Measurements from ENCODE around the gene TRIM46. TPM values are rescaled to one million over a fixed set of nuclear protein-coding genes. Genes with fewer than 3 reads are reported as not detected.

TRIM46 gene
- total and polyA plus RNA-seq, 4 donors: 0.50 to 3.4 (median 1.9) TPM

GRCh38 chr1:155199792-155200191, 26.1 kb downstream of the TRIM46 start:
- Histone ChIP-seq H3K4me3 (ENCODE audit: low read length in 2 of 2) (no peak overlapping the region), H3K9me3 (ENCODE audit: control insufficient read depth, low read length) (no peaks in the 10 kb centered on the region), H3K27me3 (ENCODE audit: control insufficient read depth in 1 of 2, insufficient read depth in 2 of 2, low read length in 1 of 2) (no peaks in the 10 kb centered on the region), H3K36me3 (ENCODE audit: control insufficient read depth in 1 of 2, insufficient read depth in 2 of 2, low read length in 1 of 2) (peaks cover 0 to 4% of the 10 kb centered on the region in 2 donors), H3K4me1 (ENCODE audit: control insufficient read depth in 1 of 2, insufficient read depth in 2 of 2, low read length in 2 of 2) (no peaks in the 10 kb centered on the region), H3K27ac (ENCODE audit: low read depth in 1 of 2, low read length in 2 of 2) (no peak overlapping the region)
- ATAC-seq (ENCODE audit: low FRiP score) (no peak), DNase-seq (peak in 1 of 2 donors; percentile 12)
- 90 to 91% methylated on average over 4 of the region's 4 CpGs for WGBS, 2 donors
- intact Hi-C loops (cut with DNase I): no loop called here

- peaks cover 0 to 4% of the 10 kb centered on the region in 2 donors for H3K36me3 ChIP-seq (ENCODE audit: control insufficient read depth in 1 of 2, insufficient read depth in 2 of 2, low read length in 1 of 2)
These were observed 27.3 kb downstream of the TRIM46 start for GRCh38 chr1:155200920-155201319.

GRCh38 chr1:155202198-155202597, 28.5 kb downstream of the TRIM46 start:
- WGBS, 2 donors: 92 to 93% methylated on average over 7 of the region's 7 CpGs
- no peak overlapping the region for H3K4me3 ChIP-seq (ENCODE audit: low read length in 2 of 2)
- ATAC-seq (ENCODE audit: low FRiP score) (no peak), DNase-seq (peak; percentile 42 to 73)
- no peaks in the 10 kb centered on the region for H3K9me3 ChIP-seq (ENCODE audit: control insufficient read depth, low read length)
- H3K4me1 ChIP-seq (ENCODE audit: control insufficient read depth in 1 of 2, insufficient read depth in 2 of 2, low read length in 2 of 2): no peaks in the 10 kb centered on the region
- peaks cover 0 to 2% of the 10 kb centered on the region in 2 donors for H3K36me3 ChIP-seq (ENCODE audit: control insufficient read depth in 1 of 2, insufficient read depth in 2 of 2, low read length in 1 of 2)
- H3K27ac ChIP-seq (ENCODE audit: low read depth in 1 of 2, low read length in 2 of 2): no peak overlapping the region
- intact Hi-C loops (cut with DNase I): no loop called here
- no peaks in the 10 kb centered on the region for H3K27me3 ChIP-seq (ENCODE audit: control insufficient read depth in 1 of 2, insufficient read depth in 2 of 2, low read length in 1 of 2)

More at GRCh38 chr1:155200920-155201319, 27.3 kb downstream of the TRIM46 start:
- ATAC-seq (ENCODE audit: low FRiP score) (no peak), DNase-seq (peak; percentile 39 to 51)
- Histone ChIP-seq H3K4me3 (ENCODE audit: low read length in 2 of 2) (no peak overlapping the region), H3K4me1 (ENCODE audit: control insufficient read depth in 1 of 2, insufficient read depth in 2 of 2, low read length in 2 of 2) (no peaks in the 10 kb centered on the region), H3K27me3 (ENCODE audit: control insufficient read depth in 1 of 2, insufficient read depth in 2 of 2, low read length in 1 of 2) (no peaks in the 10 kb centered on the region), H3K27ac (ENCODE audit: low read depth in 1 of 2, low read length in 2 of 2) (no peak overlapping the region), H3K9me3 (ENCODE audit: control insufficient read depth, low read length) (no peaks in the 10 kb centered on the region)
- intact Hi-C loops (cut with DNase I): no loop called here
- 89 to 90% methylated on average over 5 of the region's 5 CpGs for WGBS, 2 donors

GRCh38 chr1:155202731-155203515, 29.3 kb downstream of the TRIM46 start:
- no peak for ATAC-seq (ENCODE audit: low FRiP score)

GRCh38 chr1:155205035-155205434, 31.4 kb downstream of the TRIM46 start:
- DNase-seq (peak in 1 of 2 donors; percentile 45), ATAC-seq (ENCODE audit: low FRiP score) (no peak)
- Histone ChIP-seq H3K27me3 (ENCODE audit: control insufficient read depth in 1 of 2, insufficient read depth in 2 of 2, low read length in 1 of 2) (no peaks in the 10 kb centered on the region), H3K27ac (ENCODE audit: low read depth in 1 of 2, low read length in 2 of 2) (no peak overlapping the region), H3K4me3 (ENCODE audit: low read length in 2 of 2) (no peak overlapping the region), H3K9me3 (ENCODE audit: control insufficient read depth, low read length) (no peaks in the 10 kb centered on the region), H3K36me3 (ENCODE audit: control insufficient read depth in 1 of 2, insufficient read depth in 2 of 2, low read length in 1 of 2) (no peaks in the 10 kb centered on the region), H3K4me1 (ENCODE audit: control insufficient read depth in 1 of 2, insufficient read depth in 2 of 2, low read length in 2 of 2) (no peaks in the 10 kb centered on the region)
- 94% methylated on average over 14 of the region's 14 CpGs for WGBS, 2 donors
- intact Hi-C loops (cut with DNase I): loop anchor here (5.0 kb wide), 2 partner anchors 37 to 117 kb away; partner anchors contain the start of gene RUSC1 (in 1 of the 2)

More at GRCh38 chr1:155202731-155203515, 29.3 kb downstream of the TRIM46 start:
- WGBS, 2 donors: 90 to 92% methylated on average over 18 to 19 of the region's 19 CpGs
- no peaks in the 10 kb centered on the region for H3K4me1 ChIP-seq (ENCODE audit: control insufficient read depth in 1 of 2, insufficient read depth in 2 of 2, low read length in 2 of 2)
- H3K9me3 ChIP-seq (ENCODE audit: control insufficient read depth, low read length): no peaks in the 10 kb centered on the region
- H3K27me3 ChIP-seq (ENCODE audit: control insufficient read depth in 1 of 2, insufficient read depth in 2 of 2, low read length in 1 of 2): no peaks in the 10 kb centered on the region
- peak; percentile 40 to 68 for DNase-seq
- peaks cover 0 to 2% of the 10 kb centered on the region in 2 donors for H3K36me3 ChIP-seq (ENCODE audit: control insufficient read depth in 1 of 2, insufficient read depth in 2 of 2, low read length in 1 of 2)
- H3K27ac ChIP-seq (ENCODE audit: low read depth in 1 of 2, low read length in 2 of 2): no peak overlapping the region
- H3K4me3 ChIP-seq (ENCODE audit: low read length in 2 of 2): no peak overlapping the region
- intact Hi-C loops (cut with DNase I): no loop called here

GRCh38 chr1:155205969-155206593, 32.4 kb downstream of the TRIM46 start:
- ATAC-seq (ENCODE audit: low FRiP score): no peak
- intact Hi-C loops (cut with DNase I): loop anchor here (5.0 kb wide), 2 partner anchors 36 to 116 kb away; partner anchors contain the start of gene RUSC1 (in 1 of the 2)
- DNase-seq: peak; percentile 29 to 52
- H3K27ac ChIP-seq (ENCODE audit: low read depth in 1 of 2, low read length in 2 of 2): no peak overlapping the region
- no peaks in the 10 kb centered on the region for H3K9me3 ChIP-seq (ENCODE audit: control insufficient read depth, low read length)
- H3K27me3 ChIP-seq (ENCODE audit: control insufficient read depth in 1 of 2, insufficient read depth in 2 of 2, low read length in 1 of 2): no peaks in the 10 kb centered on the region
- 80% methylated on average over 9 of the region's 9 CpGs for WGBS, 2 donors
- H3K36me3 ChIP-seq (ENCODE audit: control insufficient read depth in 1 of 2, insufficient read depth in 2 of 2, low read length in 1 of 2): no peaks in the 10 kb centered on the region
- H3K4me1 ChIP-seq (ENCODE audit: control insufficient read depth in 1 of 2, insufficient read depth in 2 of 2, low read length in 2 of 2): no peaks in the 10 kb centered on the region
- H3K4me3 ChIP-seq (ENCODE audit: low read length in 2 of 2): no peak overlapping the region

GRCh38 chr1:155206891-155207805, 33.5 kb downstream of the TRIM46 start:
- Histone ChIP-seq H3K36me3 (ENCODE audit: control insufficient read depth in 1 of 2, insufficient read depth in 2 of 2, low read length in 1 of 2) (no peaks in the 10 kb centered on the region), H3K4me3 (ENCODE audit: low read length in 2 of 2) (peak overlapping the region; percentile 34 to 40), H3K27me3 (ENCODE audit: control insufficient read depth in 1 of 2, insufficient read depth in 2 of 2, low read length in 1 of 2) (no peaks in the 10 kb centered on the region), H3K27ac (ENCODE audit: low read depth in 1 of 2, low read length in 2 of 2) (peak overlapping the region; percentile 79 to 85), H3K9me3 (ENCODE audit: control insufficient read depth, low read length) (no peaks in the 10 kb centered on the region), H3K4me1 (ENCODE audit: control insufficient read depth in 1 of 2, insufficient read depth in 2 of 2, low read length in 2 of 2) (no peaks in the 10 kb centered on the region)
- WGBS, 2 donors: 0 to 5% methylated on average over 13 of the region's 13 CpGs
- intact Hi-C loops (cut with DNase I): loop anchor here (5.0 kb wide), 2 partner anchors 35 to 115 kb away; partner anchors contain the start of gene RUSC1 (in 1 of the 2)
- peak; percentile 47 for ATAC-seq (ENCODE audit: low FRiP score)
- peak; percentile 90 to 95 for DNase-seq

Data from aorta (tissue), 5 donors.